Neutrophil (primary cell): ENCODE measurements around the gene PRKAG3.

Source experiments
- H3K27ac ChIP-seq: fragments of 200-600 bp; sonication (generic); 2 replicates; pipeline ENCODE4 v1.5.1; 2016; ENCODE audit warnings: mild to moderate bottlenecking, moderate library complexity
- H3K27me3 ChIP-seq: fragments of 200-600 bp; sonication (generic); 2 replicates; pipeline ENCODE4 v1.6.0; 2016; ENCODE audit warnings: mild to moderate bottlenecking
- H3K36me3 ChIP-seq: fragments of 200-600 bp; sonication (generic); 2 replicates; pipeline ENCODE4 v1.5.1; 2017
- H3K4me1 ChIP-seq, 2 experiments: fragments of 200-600 bp in 1 of 2; sonication (generic) in 1 of 2; 1 replicate in 1 of 2; 2 replicates in 1 of 2; pipeline versions ENCODE4 v1.5.1 to v1.6.1; 2013 to 2016; ENCODE audit warnings: low read depth in 1 of 2, low read length in 1 of 2, mild to moderate bottlenecking in 1 of 2, moderate library complexity in 1 of 2; ENCODE audit not compliant: control insufficient read depth in 1 of 2, insufficient read depth in 1 of 2
- H3K4me3 ChIP-seq, 2 experiments: fragments of 200-600 bp in 1 of 2; sonication (generic) in 1 of 2; 1 replicate in 1 of 2; 2 replicates in 1 of 2; pipeline ENCODE4 v1.5.1; 2013 to 2016; ENCODE audit warnings: low read depth in 1 of 2, low read length in 1 of 2, mild to moderate bottlenecking in 1 of 2, moderate library complexity in 1 of 2
- H3K9me3 ChIP-seq: fragments of 200-600 bp; sonication (generic); 2 replicates; pipeline ENCODE4 v1.5.1; 2016
- CTCF ChIP-seq: fragments of 200-600 bp; sonication (generic); IDR thresholded peaks from 2 replicates; pipeline ENCODE4 v1.5.1; 2016; ENCODE audit warnings: antibody characterized with exemption

The PRKAG3 gene

GRCh38 chr2:218839888-218840287 is 8.3 kb upstream of the PRKAG3 start:
- no peak overlapping the region for H3K4me3 ChIP-seq

GRCh38 chr2:218839430-218839829 is 7.8 kb upstream of the PRKAG3 start:
- Histone ChIP-seq H3K36me3 (no peaks in the 10 kb centered on the region), H3K4me3 (no peak overlapping the region), H3K27ac (peak overlapping the region; percentile 57), H3K27me3 (peaks cover 24% of the 10 kb centered on the region), H3K9me3 (no peaks in the 10 kb centered on the region), H3K4me1 (peaks cover 13% of the 10 kb centered on the region in 2 experiments)
- no peak for TF ChIP-seq CTCF

More at GRCh38 chr2:218839888-218840287, 8.3 kb upstream of the PRKAG3 start:
- H3K4me1 ChIP-seq, result peaks cover 13% of the 10 kb centered on the region in 2 experiments
- no peak for TF ChIP-seq CTCF
- no peaks in the 10 kb centered on the region for H3K9me3 ChIP-seq
- H3K36me3 ChIP-seq, result no peaks in the 10 kb centered on the region
- H3K27ac ChIP-seq, result peak overlapping the region; percentile 57
- H3K27me3 ChIP-seq, result peaks cover 19% of the 10 kb centered on the region

- no peak overlapping the region for H3K27ac ChIP-seq
- no peaks in the 10 kb centered on the region for H3K9me3 ChIP-seq
- no peak for TF ChIP-seq CTCF
- no peaks in the 10 kb centered on the region for H3K36me3 ChIP-seq
- no peak overlapping the region for H3K4me3 ChIP-seq
- peaks cover 43% of the 10 kb centered on the region for H3K27me3 ChIP-seq
- H3K4me1 ChIP-seq, result peaks cover 13% of the 10 kb centered on the region in 2 experiments
Measured at GRCh38 chr2:218837495-218837894, 5.9 kb upstream of the PRKAG3 start.

- Histone ChIP-seq H3K27ac (no peak overlapping the region), H3K9me3 (no peaks in the 10 kb centered on the region), H3K27me3 (peaks cover 51% of the 10 kb centered on the region), H3K4me3 (no peak overlapping the region), H3K4me1 (peaks cover 20 to 23% of the 10 kb centered on the region in 2 experiments), H3K36me3 (no peaks in the 10 kb centered on the region)
- no peak for TF ChIP-seq CTCF
Measured at GRCh38 chr2:218834685-218835084, 3.1 kb upstream of the PRKAG3 start.

- no peaks in the 10 kb centered on the region for H3K36me3 ChIP-seq
- no peak for TF ChIP-seq CTCF
- H3K27ac ChIP-seq, result no peak overlapping the region
- no peaks in the 10 kb centered on the region for H3K9me3 ChIP-seq
- H3K27me3 ChIP-seq, result peaks cover 51% of the 10 kb centered on the region
- H3K4me1 ChIP-seq, result peaks cover 9 to 11% of the 10 kb centered on the region in 2 experiments
- H3K4me3 ChIP-seq, result no peak overlapping the region
Measured at GRCh38 chr2:218833023-218833609, 1.5 kb upstream of the PRKAG3 start.
